Psoas muscle (tissue), 8 donors: ENCODE data around the gene CSTB. TPM values are rescaled to one million over a fixed set of nuclear protein-coding genes. Genes with fewer than 3 reads are reported as not detected.
A peak's percentile ranks its signal among the peaks of the same experiment; 100 is the strongest.

ENCODE experiments used
- ATAC-seq, 4 donors: fragments of 200-7000 bp; cut with Tn5 transposase; one replicate each; pipeline ENCODE4 v1.9.1; 2020; ENCODE audit warnings: moderate library complexity in 3 of 4, mild to moderate bottlenecking in 2 of 4
- DNase-seq, 2 donors: peaks; one replicate each; pipeline ENCODE4 v3.0.0-alpha.2; 2020
- H3K27ac ChIP-seq: fragments of 200-600 bp; one replicate; pipeline ENCODE4 v1.8.0; 2022
- H3K27me3 ChIP-seq, 3 donors: fragments of 200-600 bp in 1 of 3; one replicate each; pipeline versions ENCODE4 v1.6.1 to v1.8.0; 2013 to 2022; ENCODE audit warnings: low read length in 2 of 3, mild to moderate bottlenecking in 2 of 3, moderate library complexity in 1 of 3; ENCODE audit not compliant: insufficient read depth in 3 of 3
- H3K36me3 ChIP-seq, 2 donors: fragments of 200-600 bp in 1 of 2; one replicate each; pipeline versions ENCODE4 v1.6.1 to v1.8.0; 2013 to 2022; ENCODE audit warnings: low read depth in 1 of 2, mild to moderate bottlenecking in 1 of 2, moderate library complexity in 1 of 2; ENCODE audit not compliant: insufficient read depth in 1 of 2
- H3K4me1 ChIP-seq: fragments of 200-600 bp; one replicate; pipeline ENCODE4 v1.8.0; 2022
- H3K4me3 ChIP-seq: fragments of 200-600 bp; one replicate; pipeline ENCODE4 v1.8.0; 2022; ENCODE audit warnings: mild to moderate bottlenecking
- H3K9me3 ChIP-seq: fragments of 200-600 bp; one replicate; pipeline ENCODE4 v1.8.0; 2022
- CTCF ChIP-seq: fragments of 200-600 bp; IDR thresholded peaks from one replicate; pipeline ENCODE4 v1.8.0; 2022; ENCODE audit warnings: antibody characterized with exemption
- WGBS, 3 donors: extraction: QIAGEN DNeasy Blood & Tissue Kit; methylation state at CpG; one replicate each; pipeline versions ENCODE4 v1.1.6 to v1.1.7; 2013; 5-methylcytosine and 5-hydroxymethylcytosine counted together
- intact Hi-C, 2 donors: fragments of 100-400 bp; cut with DNase I; formaldehyde crosslinking; loops; one replicate each; pipeline versions ENCODE4 v1.11.0 to v1.14.2; 2022
- polyA plus RNA-seq, 3 donors: library from polyadenylated mRNA; stranded (reverse); fragments of 200-250 nt; gene quantifications; one replicate each; pipeline ENCODE4 v1.2.3, GENCODE V29; 2013
- total RNA-seq, 4 donors: library from RNA; stranded (reverse); fragmentation: NEBNext Ultra II Directional in 2 of 4; extraction: Animal tissue kit (Norgen Biotek cat#: 25700) in 2 of 4; gene quantifications; one replicate each; pipeline versions ENCODE4 v1.2.1 to v1.2.4, GENCODE V29; 2021 to 2023
- donor health status: healthy with polysubstance abuse.
- donor health status: DM: no; HTN: no; CAD: no; lungs with moderate emphysema.
- donor health status: Bipolar disorder and iron deficiency.
- donor health status: healthy.
- donor health status: DM: yes; HTN: yes; CAD: no.
- donor health status: DM: no; HTN: no; CAD: no.
- donor health status: DM: no; HTN: no; CAD: no.
- donor health status: DM: yes; HTN: yes; CAD: no.

The CSTB gene
- total and polyA plus RNA-seq, 7 donors, result 16.0 to 35.2 (median 21.3) TPM

GRCh38 chr21:43789276-43790009 lies 13.3 kb upstream of the CSTB start, which contains the start of gene RRP1:
Gene RRP1, plus strand, starts transcription at chr21:43789577. Its CDS starts 53 bp downstream, at chr21:43789630.
- peak; percentile 91 to 96 for DNase-seq
- peak; percentile 96 to 99 (median 96) for ATAC-seq
- TF ChIP-seq CTCF, result peak; percentile 100
- peaks cover 0 to 39% of the 10 kb centered on the region in 2 donors for H3K36me3 ChIP-seq
- H3K27ac ChIP-seq, result peak within 1 kb of the TSS; percentile 87
- no peaks in the 10 kb centered on the region for H3K27me3 ChIP-seq
- H3K9me3 ChIP-seq, result no peaks in the 10 kb centered on the region
- H3K4me1 ChIP-seq, result peaks cover 11% of the 10 kb centered on the region
- H3K4me3 ChIP-seq, result peak within 1 kb of the TSS; percentile 89
- 0% methylated on average over 57 to 83 of the region's 83 CpGs for WGBS, 3 donors
- intact Hi-C loops, result no loop called here

GRCh38 chr21:43786807-43787440 lies 10.8 kb upstream of the CSTB start:
- peaks cover 0 to 14% of the 10 kb centered on the region in 2 donors for H3K36me3 ChIP-seq
- DNase-seq (no peak), ATAC-seq (no peak)
- peaks cover 11% of the 10 kb centered on the region for H3K4me1 ChIP-seq
- intact Hi-C loops, result no loop called here
- no peak overlapping the region for H3K27ac ChIP-seq
- 90 to 95% (median 93%) methylated on average over 38 of the region's 38 CpGs for WGBS, 3 donors
- TF ChIP-seq CTCF, result no peak
- no peak overlapping the region for H3K4me3 ChIP-seq
- no peaks in the 10 kb centered on the region for H3K27me3 ChIP-seq
- H3K9me3 ChIP-seq, result no peaks in the 10 kb centered on the region

GRCh38 chr21:43786300-43786806 lies 10.2 kb upstream of the CSTB start:
- no peaks in the 10 kb centered on the region for H3K27me3 ChIP-seq
- DNase-seq (no peak), ATAC-seq (no peak)
- H3K27ac ChIP-seq, result no peak overlapping the region
- peaks cover 11% of the 10 kb centered on the region for H3K4me1 ChIP-seq
- peaks cover 0 to 8% of the 10 kb centered on the region in 2 donors for H3K36me3 ChIP-seq
- intact Hi-C loops, result no loop called here
- H3K4me3 ChIP-seq, result no peak overlapping the region
- no peak for TF ChIP-seq CTCF
- no peaks in the 10 kb centered on the region for H3K9me3 ChIP-seq
- WGBS, 3 donors, result 85 to 90% (median 85%) methylated on average over 18 of the region's 18 CpGs

GRCh38 chr21:43785134-43785533 lies 9.0 kb upstream of the CSTB start:
- no peak for ATAC-seq
- Histone ChIP-seq H3K27ac (no peak overlapping the region), H3K4me1 (peaks cover under 1% of the 10 kb centered on the region), H3K27me3 (no peaks in the 10 kb centered on the region), H3K36me3 (no peaks in the 10 kb centered on the region), H3K9me3 (no peaks in the 10 kb centered on the region), H3K4me3 (no peak overlapping the region)
- TF ChIP-seq CTCF, result no peak
- intact Hi-C loops, result no loop called here
- no peak for DNase-seq
- 45 to 51% (median 49%) methylated on average over 3 of the region's 3 CpGs for WGBS, 3 donors
